HepG2 (cell line): ENCODE results near the gene VBP1. TPM values are rescaled to one million over a fixed set of nuclear protein-coding genes. Genes with fewer than 3 reads are reported as not detected.

ENCODE experiments used
- ATAC-seq: fragments of 200-7000 bp; cut with Tn5 transposase; 3 replicates; pipeline ENCODE4 v1.9.1; 2020; ENCODE audit warnings: mild to moderate bottlenecking, moderate library complexity
- BruUV-seq: library from RNA; stranded (reverse); fragments of 400-500 nt; replicated peaks from 2 replicates; lab custom pipeline; 2021; lab: Mats Ljungman, UMichigan
- CTCF ChIA-PET: fragments of 300-600 bp; formaldehyde crosslinking; extraction: SDS; loops from one replicate; lab custom pipeline; 2021; ENCODE audit warnings: low total read pairs, inconsistent platforms, low intra/inter-chr PET ratio; lab: Yijun Ruan, JAX
- POLR2A ChIA-PET: fragments of 350-600 bp; sonication (Branson Sonifier 250); formaldehyde crosslinking; loops from one replicate; lab custom pipeline; 2020; ENCODE audit warnings: antibody characterized with exemption, inconsistent platforms; lab: Yijun Ruan, JAX
- DNase-seq: peaks from one replicate; pipeline ENCODE4 v3.0.0-alpha.2; 2015; ENCODE audit warnings: low spot score
- FAIRE-seq: peaks from 3 replicates; lab custom pipeline; 2011; peaks lifted over from hg19 to GRCh38; lab: Jason Lieb, UNC
- H2AFZ ChIP-seq: one replicate; pipeline ENCODE4 v1.6.1; 2011; ENCODE audit warnings: low read length, inconsistent platforms
- H3K27ac ChIP-seq: fragments of 300-600 bp; 3 replicates; pipeline ENCODE4 v1.8.0; 2011; ENCODE audit warnings: mixed run types, mild to moderate bottlenecking, mixed read lengths, low read length, inconsistent platforms; ENCODE audit not compliant: insufficient read depth; ENCODE audit errors: extremely low read length
- H3K27me3 ChIP-seq, 2 experiments: fragments of 200-600 bp in 1 of 2; 2 replicates in 1 of 2; 3 replicates in 1 of 2; pipeline versions ENCODE4 v1.6.0 to v1.8.0; 2011; ENCODE audit warnings: low read length in 2 of 2, mild to moderate bottlenecking in 2 of 2, moderate library complexity in 2 of 2, inconsistent platforms in 1 of 2; ENCODE audit not compliant: insufficient read depth in 2 of 2, control insufficient read depth in 1 of 2
- H3K36me3 ChIP-seq, 2 experiments: fragments of 200-600 bp in 1 of 2; replicated peaks in 1 of 2; 2 replicates in 1 of 2; 3 replicates in 1 of 2; pipeline versions ENCODE4 v1.5.1 to v1.8.0; 2011; ENCODE audit warnings: low read length in 2 of 2, inconsistent platforms in 1 of 2; ENCODE audit not compliant: insufficient read depth in 2 of 2, control insufficient read depth in 1 of 2
- H3K4me1 ChIP-seq: 2 replicates; pipeline ENCODE4 v1.5.1; 2012; ENCODE audit warnings: low read length, inconsistent platforms; ENCODE audit not compliant: insufficient read depth
- H3K4me2 ChIP-seq: 2 replicates; pipeline ENCODE4 v1.6.0; 2011; ENCODE audit warnings: low read depth, low read length, inconsistent platforms
- H3K4me3 ChIP-seq, 3 experiments: fragments of 200-600 bp in 1 of 3; sonication (generic), shearing (Covaris generic) in 1 of 3; replicated peaks in 1 of 3; 2 replicates each; pipeline ENCODE4 v1.5.1; 2011 to 2016; ENCODE audit warnings: low read length in 3 of 3, inconsistent platforms in 2 of 3, low read depth in 2 of 3, mild to moderate bottlenecking in 2 of 3, control low read depth in 1 of 3, mixed read lengths in 1 of 3; ENCODE audit not compliant: insufficient read depth in 1 of 3
- H3K79me2 ChIP-seq: one replicate; pipeline ENCODE4 v1.6.1; 2011; ENCODE audit warnings: low read length, inconsistent platforms; ENCODE audit not compliant: insufficient read depth
- H3K9ac ChIP-seq: 2 replicates; pipeline ENCODE4 v1.6.0; 2011; ENCODE audit warnings: mild to moderate bottlenecking, low read depth, low read length, inconsistent platforms; ENCODE audit not compliant: insufficient read depth
- H3K9me3 ChIP-seq: 2 replicates; pipeline ENCODE4 v1.5.1; 2012; ENCODE audit warnings: mild to moderate bottlenecking, low read length
- H4K20me1 ChIP-seq: 2 replicates; pipeline ENCODE4 v1.6.0; 2011; ENCODE audit warnings: inconsistent platforms, mild to moderate bottlenecking, low read length, moderate library complexity; ENCODE audit not compliant: insufficient read depth
- CREM ChIP-seq, 2 experiments: sonication (generic) in 1 of 2; formaldehyde crosslinking in 1 of 2; IDR thresholded peaks; 2 replicates each; pipeline versions ENCODE4 v1.4.0 to v1.6.1; 2016 to 2020; ENCODE audit warnings: antibody characterized with exemption in 1 of 2, mild to moderate bottlenecking in 1 of 2, missing genetic modification reagents in 1 of 2
- NFE2 ChIP-seq: sonication (generic); formaldehyde crosslinking; IDR thresholded peaks from 2 replicates; pipeline ENCODE4 v1.4.0; 2020; ENCODE audit warnings: missing genetic modification reagents
- SRSF4 ChIP-seq: fragments of 200-400 bp; formaldehyde crosslinking; IDR thresholded peaks from one replicate; pipeline ENCODE4 v1.6.1; 2018; ENCODE audit warnings: mild to moderate bottlenecking, low read depth, low read length, moderate library complexity; ENCODE audit not compliant: poor library complexity, severe bottlenecking
- TAF1 ChIP-seq: sonication (generic); formaldehyde crosslinking; IDR thresholded peaks from 2 replicates; pipeline ENCODE4 v1.4.0; 2020; ENCODE audit warnings: missing genetic modification reagents
- ZNF484 ChIP-seq: sonication (generic); formaldehyde crosslinking; IDR thresholded peaks from 2 replicates; pipeline ENCODE4 v1.5.1; 2020; ENCODE audit warnings: mild to moderate bottlenecking, low read depth, missing genetic modification reagents, borderline replicate concordance
- ZNF7 ChIP-seq: IDR thresholded peaks from 2 replicates; pipeline ENCODE4 v1.6.1; 2016; ENCODE audit warnings: missing biosample characterization, missing genetic modification reagents
- WGBS: methylation state at CpG from one replicate; pipeline ENCODE4 v1.1.6; 2017; ENCODE audit warnings: low lambda C conversion rate; 5-methylcytosine and 5-hydroxymethylcytosine counted together
- in situ Hi-C: cut with HindIII; loops from 2 replicates; pipeline ENCODE4 v1.10.0; 2017; ENCODE audit warnings: low pct_unique_long_range_greater_than_20kb; ENCODE audit not compliant: extremely low pct_ligation_motif_present
- intact Hi-C: fragments of 100-400 bp; cut with micrococcal nuclease; formaldehyde crosslinking; loops from one replicate; pipeline ENCODE4 v1.10.0; 2022; ENCODE audit not compliant: unreplicated experiment
- polyA plus RNA-seq, 8 experiments: library from polyadenylated mRNA; depleted of rRNA in 3 of 8; stranded (reverse) in 7 of 8; unstranded in 1 of 8; fragments of >200 nt; fragmentation: Illumina TruSeq in 4 of 8; extraction: Trizol in 4 of 8; gene quantifications; 2 replicates each; pipeline versions ENCODE4 v1.2.1 to v1.2.3, GENCODE V29; 2011 to 2016; ENCODE audit warnings: low read depth in 4 of 8, missing spikeins in 1 of 8, mixed read lengths in 1 of 8; ENCODE audit not compliant: insufficient read depth in 1 of 8
- total RNA-seq, 5 experiments: library from RNA; depleted of rRNA; stranded (reverse); fragments of >200 nt; fragmentation: Illumina TruSeq; extraction: Trizol; gene quantifications; 2 replicates each; pipeline ENCODE4 v1.2.3, GENCODE V29; 2016; ENCODE audit warnings: low read depth in 1 of 5
- TF ChIP-seq, protein P1 (sequence below): sonication (generic); formaldehyde crosslinking; IDR thresholded peaks from 2 replicates; pipeline ENCODE4 v1.8.0; 2022; ENCODE audit warnings: mild to moderate bottlenecking, missing genetic modification reagents, moderate library complexity
- TF ChIP-seq, protein P2 (sequence below), 2 experiments: fragments of 450-650 bp in 1 of 2; sonication (generic) in 1 of 2; formaldehyde crosslinking in 1 of 2; IDR thresholded peaks; 2 replicates each; pipeline versions ENCODE4 v1.6.1 to v1.8.0; 2016 to 2022; ENCODE audit warnings: antibody characterized with exemption in 1 of 2, mild to moderate bottlenecking in 1 of 2, missing genetic modification reagents in 1 of 2

Gene VBP1
- total and polyA plus RNA-seq, 2 of the 13 experiments (the other 11 are each of a cell fraction or from before 2014, with no cell fraction given) = 20.4 to 72.6 TPM

DNA sequence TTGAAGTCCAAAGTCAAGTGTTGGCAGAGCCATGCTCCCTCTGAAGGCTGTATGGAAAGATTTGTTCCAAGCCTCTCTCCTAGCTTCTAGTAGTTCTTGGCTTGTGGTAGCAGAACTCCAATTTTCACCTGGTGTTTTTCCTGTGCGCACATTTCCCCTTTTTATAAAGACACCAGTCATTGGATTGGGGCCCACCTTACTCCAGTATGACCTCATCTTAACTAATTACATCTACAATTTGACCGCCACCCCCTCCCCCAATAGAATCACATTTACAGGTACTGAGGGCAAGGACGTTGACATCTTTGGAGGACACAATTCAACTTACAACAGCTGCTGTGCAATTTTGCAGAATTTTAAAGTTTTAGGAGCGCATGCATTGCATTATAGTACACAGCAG is 31.2 kb downstream of the VBP1 start:
- DNase-seq = no peak
- Histone ChIP-seq H3K36me3 (no peaks in the 10 kb centered on the region), H3K27ac (no peak overlapping the region), H3K9me3 (no peaks in the 10 kb centered on the region), H3K4me2 (no peak overlapping the region), H3K27me3 (no peaks in the 10 kb centered on the region), H3K4me3 (no peak overlapping the region), H3K4me1 (no peaks in the 10 kb centered on the region), H3K79me2 (no peaks in the 10 kb centered on the region), H2AFZ (no peak overlapping the region), H3K9ac (no peak overlapping the region), H4K20me1 (no peaks in the 10 kb centered on the region)
- CTCF ChIA-PET = no interaction called here
- in situ Hi-C loops (no loop called here), intact Hi-C loops (no loop called here)
- ATAC-seq = no peak
- TF ChIP-seq SRSF4 = no peak
- WGBS = 73% methylated on average over 4 of the region's 4 CpGs
- BruUV-seq = no TSS peak
- FAIRE-seq = no peak
- POLR2A ChIA-PET = no interaction called here

DNA sequence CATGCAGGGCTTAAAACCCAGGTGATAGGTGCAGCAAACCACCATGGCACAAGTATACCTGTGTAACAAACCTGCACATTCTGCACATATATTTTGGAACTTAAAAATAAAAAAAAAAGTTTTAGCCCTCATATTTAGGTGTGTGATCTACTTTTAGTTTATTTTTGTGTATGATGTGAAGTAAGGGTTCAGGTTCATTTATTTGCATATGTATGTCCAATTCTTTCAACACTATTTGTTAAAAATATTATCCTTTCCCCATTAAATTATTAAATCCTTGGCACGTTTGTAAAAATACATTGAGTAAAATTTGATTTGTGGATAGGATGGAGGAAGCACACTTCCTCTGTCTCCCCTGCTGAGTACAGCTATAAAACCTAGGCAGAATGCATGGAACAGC is 35.1 kb downstream of the VBP1 start:
- ChIA-PET POLR2A (no interaction called here), CTCF (no interaction called here)
- no peaks in the 10 kb centered on the region for H3K4me1 ChIP-seq
- H3K9me3 ChIP-seq = no peaks in the 10 kb centered on the region
- in situ Hi-C loops = no loop called here
- no TSS peak for BruUV-seq
- no peak overlapping the region for H3K4me3 ChIP-seq
- H3K27ac ChIP-seq = no peak overlapping the region
- no peak for DNase-seq
- H3K9ac ChIP-seq = no peak overlapping the region
- no peak for FAIRE-seq
- no peak for ATAC-seq
- H3K4me2 ChIP-seq = no peak overlapping the region
- H3K79me2 ChIP-seq = no peaks in the 10 kb centered on the region
- H4K20me1 ChIP-seq = no peaks in the 10 kb centered on the region
- whole genome bisulfite sequencing = 13% methylated on average over 1 of the region's 1 CpG
- H2AFZ ChIP-seq = no peak overlapping the region
- H3K27me3 ChIP-seq = no peaks in the 10 kb centered on the region
- intact Hi-C loops = no loop called here
- H3K36me3 ChIP-seq = no peaks in the 10 kb centered on the region
- TF ChIP-seq ZNF7 = no peak
- TF ChIP-seq, protein P1, sequence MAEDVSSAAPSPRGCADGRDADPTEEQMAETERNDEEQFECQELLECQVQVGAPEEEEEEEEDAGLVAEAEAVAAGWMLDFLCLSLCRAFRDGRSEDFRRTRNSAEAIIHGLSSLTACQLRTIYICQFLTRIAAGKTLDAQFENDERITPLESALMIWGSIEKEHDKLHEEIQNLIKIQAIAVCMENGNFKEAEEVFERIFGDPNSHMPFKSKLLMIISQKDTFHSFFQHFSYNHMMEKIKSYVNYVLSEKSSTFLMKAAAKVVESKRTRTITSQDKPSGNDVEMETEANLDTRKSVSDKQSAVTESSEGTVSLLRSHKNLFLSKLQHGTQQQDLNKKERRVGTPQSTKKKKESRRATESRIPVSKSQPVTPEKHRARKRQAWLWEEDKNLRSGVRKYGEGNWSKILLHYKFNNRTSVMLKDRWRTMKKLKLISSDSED (CRISPR knock-in tag) = no peak
- TF ChIP-seq NFE2 (CRISPR knock-in tag) = no peak
- no peak for TF ChIP-seq CREM (IDR thresholded peaks at IDR 0.05)
- TF ChIP-seq CREM (CRISPR knock-in tag; IDR thresholded peaks at IDR 0.05) = no peak
- TF ChIP-seq TAF1 = no peak
- TF ChIP-seq, protein P2, sequence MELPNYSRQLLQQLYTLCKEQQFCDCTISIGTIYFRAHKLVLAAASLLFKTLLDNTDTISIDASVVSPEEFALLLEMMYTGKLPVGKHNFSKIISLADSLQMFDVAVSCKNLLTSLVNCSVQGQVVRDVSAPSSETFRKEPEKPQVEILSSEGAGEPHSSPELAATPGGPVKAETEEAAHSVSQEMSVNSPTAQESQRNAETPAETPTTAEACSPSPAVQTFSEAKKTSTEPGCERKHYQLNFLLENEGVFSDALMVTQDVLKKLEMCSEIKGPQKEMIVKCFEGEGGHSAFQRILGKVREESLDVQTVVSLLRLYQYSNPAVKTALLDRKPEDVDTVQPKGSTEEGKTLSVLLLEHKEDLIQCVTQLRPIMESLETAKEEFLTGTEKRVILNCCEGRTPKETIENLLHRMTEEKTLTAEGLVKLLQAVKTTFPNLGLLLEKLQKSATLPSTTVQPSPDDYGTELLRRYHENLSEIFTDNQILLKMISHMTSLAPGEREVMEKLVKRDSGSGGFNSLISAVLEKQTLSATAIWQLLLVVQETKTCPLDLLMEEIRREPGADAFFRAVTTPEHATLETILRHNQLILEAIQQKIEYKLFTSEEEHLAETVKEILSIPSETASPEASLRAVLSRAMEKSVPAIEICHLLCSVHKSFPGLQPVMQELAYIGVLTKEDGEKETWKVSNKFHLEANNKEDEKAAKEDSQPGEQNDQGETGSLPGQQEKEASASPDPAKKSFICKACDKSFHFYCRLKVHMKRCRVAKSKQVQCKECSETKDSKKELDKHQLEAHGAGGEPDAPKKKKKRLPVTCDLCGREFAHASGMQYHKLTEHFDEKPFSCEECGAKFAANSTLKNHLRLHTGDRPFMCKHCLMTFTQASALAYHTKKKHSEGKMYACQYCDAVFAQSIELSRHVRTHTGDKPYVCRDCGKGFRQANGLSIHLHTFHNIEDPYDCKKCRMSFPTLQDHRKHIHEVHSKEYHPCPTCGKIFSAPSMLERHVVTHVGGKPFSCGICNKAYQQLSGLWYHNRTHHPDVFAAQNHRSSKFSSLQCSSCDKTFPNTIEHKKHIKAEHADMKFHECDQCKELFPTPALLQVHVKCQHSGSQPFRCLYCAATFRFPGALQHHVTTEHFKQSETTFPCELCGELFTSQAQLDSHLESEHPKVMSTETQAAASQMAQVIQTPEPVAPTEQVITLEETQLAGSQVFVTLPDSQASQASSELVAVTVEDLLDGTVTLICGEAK (IDR thresholded peaks at IDR 0.05) = no peak
- TF ChIP-seq, protein P2 (CRISPR knock-in tag; IDR thresholded peaks at IDR 0.05) = no peak
- TF ChIP-seq ZNF484 (CRISPR knock-in tag) = no peak
